ENCODE measurements around the gene TMEM175.
"Not testable (repeated sequence)": the region's sequence is repeated elsewhere in the genome, so short reads cannot be mapped to it uniquely, and the experiment has no call there.

The TMEM175 gene

DNA sequence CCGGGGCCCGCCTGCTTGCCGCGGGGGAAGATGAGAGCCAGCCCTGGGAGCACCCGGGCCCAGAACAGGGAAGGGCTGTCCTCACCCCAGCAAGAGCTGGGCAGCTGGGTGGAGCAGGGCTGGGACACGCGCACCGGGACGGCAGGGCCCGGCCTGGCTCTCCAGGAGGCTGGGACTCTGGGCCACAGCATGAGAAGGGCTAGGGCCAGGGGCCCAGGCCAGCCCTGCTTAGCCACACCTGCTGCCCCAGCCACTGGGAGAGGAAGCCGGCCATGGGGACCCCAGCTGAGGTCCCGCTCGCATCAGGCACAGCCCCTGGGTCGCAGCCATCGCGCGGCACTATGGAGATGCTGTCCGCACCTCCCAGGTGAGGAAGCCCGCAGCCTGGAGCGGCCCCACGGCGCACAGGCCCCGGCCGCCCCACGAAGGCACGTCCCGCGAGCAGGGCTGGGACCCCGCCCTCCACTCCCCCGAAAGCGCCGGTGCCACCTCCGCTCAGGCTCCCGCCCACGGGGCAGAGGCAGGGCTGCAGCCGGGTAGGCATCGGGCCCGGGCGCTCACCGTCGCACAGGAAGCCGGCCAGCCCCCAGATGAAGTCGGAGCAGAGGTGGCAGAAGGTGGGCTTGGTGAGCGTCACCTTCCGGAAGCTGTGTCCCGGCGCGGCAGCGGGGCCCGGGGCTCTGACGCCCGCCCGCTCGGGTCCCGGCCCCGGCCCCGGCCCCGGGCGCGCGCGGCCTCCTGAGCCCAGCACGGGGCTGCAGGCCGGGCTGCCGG, 40.6 kb downstream of the TMEM175 start:
- DNase-seq: peak; percentile 61

DNA sequence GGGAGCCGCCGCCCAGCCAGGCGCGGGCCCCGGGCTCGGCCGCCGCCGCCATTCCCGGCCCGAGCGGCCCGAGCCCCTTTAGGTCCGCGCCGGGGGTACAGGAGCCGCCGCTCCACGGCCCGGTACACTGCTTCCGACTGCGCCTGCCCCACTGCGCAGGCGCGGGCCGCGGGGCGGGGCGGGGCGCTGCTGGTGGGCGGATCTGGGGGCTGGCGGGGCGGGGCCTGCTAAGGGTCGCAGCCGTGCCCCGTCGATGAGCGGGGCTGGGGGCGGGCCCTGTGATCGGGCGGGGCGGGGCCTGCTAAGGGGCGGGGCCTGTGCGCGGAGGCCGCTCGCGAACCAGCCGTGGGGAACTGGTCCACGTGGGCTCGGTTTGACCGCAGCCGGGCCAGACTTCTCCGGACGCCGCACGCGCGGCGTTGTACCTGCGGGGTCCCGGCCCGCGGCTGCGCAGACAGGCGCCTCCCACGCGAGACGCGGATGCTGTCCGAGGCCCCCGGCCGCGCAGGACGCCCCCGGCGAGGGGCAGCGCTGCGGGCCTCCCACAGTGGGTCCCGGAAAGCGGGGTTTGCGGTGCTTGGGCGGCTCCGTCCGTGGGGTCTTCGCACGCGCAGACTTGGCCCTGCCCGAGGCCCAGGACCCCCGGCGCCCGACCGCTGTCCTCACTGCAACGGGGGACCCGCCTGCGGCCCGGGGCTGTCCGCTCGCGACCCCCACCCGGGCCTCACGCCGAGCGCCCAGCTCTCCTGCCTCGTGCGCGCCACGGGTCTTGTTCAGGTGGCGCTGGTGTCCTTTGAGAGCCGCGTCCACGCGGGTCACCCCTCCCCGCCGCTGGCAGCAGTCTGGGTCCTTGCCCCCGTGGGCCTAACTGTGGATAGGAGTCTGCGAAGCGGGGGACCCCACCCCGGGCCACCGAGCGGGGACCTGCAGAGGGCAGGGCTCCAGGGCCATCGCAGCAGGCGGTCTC, 41.5 kb downstream of the TMEM175 start, which contains the start of gene DGKQ:
Gene DGKQ, minus strand, starts transcription at position 139 of the 967 bp plus-strand sequence. Its CDS starts 87 bp downstream, at position 52.
- peak; percentile 89 for DNase-seq

DNA sequence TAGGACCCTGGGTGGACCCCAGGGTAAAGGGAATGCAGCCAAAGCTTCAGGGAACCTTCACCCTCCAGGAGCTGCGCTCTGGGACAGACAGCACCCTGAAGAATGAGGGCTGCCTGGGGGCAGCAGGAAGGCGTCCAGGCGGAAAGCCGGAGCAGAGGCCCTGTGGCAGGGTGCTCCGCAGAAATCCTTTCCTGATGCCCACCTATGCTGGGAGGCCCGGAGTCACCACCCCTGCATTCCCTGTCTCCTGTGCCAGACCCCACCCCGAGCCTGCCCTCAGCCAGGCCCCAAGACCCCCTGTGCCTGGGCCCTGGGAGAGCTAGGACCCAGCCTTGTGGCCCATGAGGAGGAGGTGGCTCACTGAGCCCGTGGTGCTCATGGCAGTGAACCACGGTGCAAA, 42.4 kb downstream of the TMEM175 start:
- no peak for DNase-seq

DNA sequence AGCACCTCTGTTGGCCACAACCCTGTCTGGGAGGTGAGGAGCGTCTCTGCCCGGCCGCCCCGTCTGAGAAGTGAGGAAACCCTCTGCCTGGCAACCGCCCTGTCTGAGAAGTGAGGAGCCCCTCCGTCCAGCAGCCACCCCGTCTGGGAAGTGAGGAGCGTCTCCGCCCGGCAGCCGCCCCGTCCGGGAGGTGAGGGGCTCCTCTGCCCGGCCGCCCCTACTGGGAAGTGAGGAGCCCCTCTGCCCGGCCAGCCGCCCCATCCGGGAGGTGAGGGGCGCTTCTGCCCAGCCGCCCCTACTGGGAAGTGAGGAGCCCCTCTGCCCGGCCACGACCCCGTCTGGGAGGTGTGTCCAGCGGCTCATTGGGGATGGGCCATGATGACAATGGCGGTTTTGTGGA, 43.8 kb downstream of the TMEM175 start:
- not testable (repeated sequence) for DNase-seq

DNA sequence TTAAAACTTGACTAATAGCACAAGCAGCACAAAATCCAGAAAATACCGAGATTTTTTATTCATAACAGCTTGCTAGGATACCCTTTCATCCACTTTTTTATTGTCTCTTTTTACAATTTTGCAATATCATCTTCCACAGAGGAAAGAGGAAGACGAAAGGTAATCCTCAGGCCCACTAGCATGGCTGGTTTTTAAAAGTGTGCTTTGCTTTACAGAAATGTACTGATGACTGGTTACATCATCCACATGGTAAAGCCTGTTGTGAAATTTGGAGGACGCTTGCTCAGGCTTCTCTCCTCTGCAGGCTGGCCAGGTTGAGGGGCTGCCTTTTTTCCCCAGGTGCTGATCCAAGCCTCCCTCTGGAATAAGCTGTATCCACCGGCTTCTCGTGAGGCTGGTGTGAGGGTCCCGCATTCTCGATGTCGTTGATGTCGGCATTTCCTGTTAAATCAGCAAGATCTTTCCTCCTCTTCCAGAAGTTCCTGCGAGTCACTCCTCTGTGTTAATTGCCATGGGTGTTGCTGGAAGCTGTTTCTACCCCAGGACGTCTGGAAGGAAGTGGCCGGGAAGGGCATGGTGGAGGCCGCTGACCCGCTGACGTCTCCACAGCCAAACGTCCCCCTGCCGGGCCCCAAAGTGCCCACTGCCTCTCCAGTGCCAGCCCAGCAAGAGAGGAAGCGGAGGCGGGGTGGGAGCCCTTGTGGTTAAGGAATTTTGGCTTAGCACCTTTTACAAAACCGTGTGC, 46.9 kb downstream of the TMEM175 start:
- DNase-seq: peak; percentile 77

DNA sequence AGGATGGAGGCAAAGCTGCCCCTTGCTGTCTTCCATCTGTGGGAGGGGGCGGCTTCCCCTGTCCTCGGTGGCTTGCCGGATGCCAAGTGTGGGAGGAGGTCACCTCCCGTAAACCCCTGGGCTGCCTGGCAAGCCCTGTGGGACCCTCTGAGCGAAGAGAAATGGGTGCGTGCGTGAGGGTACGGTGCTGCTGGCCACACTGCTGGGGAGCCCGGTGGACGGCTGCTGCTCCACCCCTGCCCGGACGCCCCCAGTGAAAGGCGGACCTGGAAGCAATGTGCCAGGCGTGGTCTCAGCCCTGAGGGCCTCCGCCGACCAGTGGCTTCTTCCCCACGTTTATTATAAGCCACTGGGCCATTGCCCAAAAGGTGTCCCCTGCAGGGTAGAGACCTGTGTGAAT, 50.0 kb downstream of the TMEM175 start:
- DNase-seq: no peak

DNA sequence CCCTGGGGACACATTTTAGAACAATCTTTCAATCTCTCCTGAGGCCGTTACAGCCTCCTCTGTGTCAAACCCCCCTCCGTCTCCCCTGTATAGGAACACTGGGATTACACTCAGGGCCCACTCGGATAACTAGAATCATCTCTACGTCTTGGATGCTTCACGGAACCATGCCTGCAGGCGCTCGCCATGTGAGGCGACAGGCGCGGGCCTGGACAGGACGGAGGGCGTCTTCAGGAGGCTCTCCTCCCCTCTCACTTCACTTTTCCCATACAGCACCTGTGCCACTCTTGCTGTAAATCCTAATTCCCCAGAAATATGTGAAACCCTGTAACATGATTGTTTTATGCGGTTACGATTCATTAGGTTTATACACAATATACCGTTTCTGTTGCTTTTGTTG, 50.6 kb downstream of the TMEM175 start:
- DNase-seq: no peak

DNA sequence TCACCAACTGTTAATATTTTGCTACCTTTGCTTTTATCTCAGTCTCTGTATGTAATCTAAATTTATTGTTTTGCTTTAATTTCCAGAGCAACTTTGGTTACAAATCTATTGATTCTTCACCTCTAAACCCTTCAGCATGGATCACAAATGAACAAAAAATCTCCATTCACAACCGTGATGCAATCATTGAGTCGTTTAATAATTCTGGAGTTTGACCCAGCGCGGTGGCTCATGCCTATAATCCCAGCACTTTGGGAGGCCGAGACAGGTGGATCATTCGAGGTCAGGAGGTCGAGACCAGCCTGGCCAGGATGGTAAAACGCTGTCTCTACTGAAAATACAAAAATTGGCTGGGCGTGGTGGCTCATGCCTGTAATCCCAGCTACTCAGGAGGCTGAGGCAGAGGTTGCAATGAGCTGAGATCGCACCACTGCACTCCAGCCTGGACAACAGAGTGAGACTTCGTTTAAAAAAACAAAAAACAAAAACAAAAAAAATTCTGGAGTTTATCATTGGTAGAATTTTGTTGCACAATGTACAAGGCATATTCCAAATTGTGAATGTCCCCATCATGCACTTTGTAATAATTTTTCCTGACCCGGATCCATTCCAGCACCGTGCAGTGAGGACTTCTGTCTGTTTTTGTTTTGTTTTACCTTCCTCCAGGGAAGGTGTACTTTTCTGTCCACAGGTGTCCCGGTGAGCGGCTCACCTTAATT, 52.2 kb downstream of the TMEM175 start:
- no peak for DNase-seq

DNA sequence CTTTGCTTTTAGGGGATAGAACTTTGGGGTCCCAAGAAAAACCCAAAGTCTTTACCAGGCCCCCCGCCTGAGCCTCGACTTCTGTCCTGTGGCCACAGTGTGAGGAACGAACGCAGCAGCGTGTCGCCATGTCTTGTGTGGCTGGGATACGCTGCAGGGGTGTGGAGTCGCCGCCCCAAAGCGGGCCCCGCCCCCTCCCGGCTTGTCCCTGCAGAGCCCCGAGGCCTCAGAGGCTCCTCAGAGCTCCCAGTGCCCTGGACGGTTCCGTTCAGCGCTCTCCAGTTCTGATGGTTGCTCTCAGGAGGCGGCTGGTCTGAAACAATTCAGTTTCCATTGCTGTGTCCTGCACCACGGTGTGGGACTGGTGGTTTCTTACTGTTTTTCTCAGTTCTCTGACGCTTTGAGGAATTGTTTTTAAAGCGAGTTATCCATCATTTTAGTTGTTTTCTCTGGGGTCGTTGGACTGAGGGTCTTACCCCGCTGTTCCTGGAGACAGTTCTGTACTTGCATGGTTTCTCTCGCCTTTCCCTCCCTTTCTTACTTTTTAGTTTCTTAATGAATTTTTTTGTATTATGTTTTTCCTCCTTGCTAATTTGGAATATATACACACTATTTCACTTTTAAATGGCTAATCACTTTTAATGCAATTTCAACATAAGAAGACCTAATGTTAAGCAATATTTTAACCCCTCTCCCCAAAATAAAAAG, 53.0 kb downstream of the TMEM175 start:
- DNase-seq: peak; percentile 88

DNA sequence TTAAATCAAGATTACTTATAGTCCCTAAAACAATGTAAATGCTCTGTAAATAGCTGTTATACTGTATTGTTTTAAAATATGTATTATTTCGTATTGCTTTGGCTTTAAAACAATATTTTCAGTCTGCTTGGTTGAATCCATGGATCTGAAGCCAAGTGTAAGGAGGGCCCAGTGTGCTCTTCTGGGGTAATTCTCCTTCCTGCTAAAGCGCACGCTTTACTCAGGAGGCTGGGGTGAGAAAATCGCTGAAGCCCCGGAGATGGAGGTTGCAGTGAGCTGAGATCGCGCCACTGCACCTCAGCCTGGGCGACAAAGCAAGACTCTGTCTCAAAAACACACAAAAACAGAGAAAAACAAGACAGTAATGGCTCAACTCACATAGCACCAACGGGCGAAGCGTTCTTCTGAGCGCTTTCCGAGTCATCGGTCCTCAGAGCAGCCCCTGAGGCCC, 54.2 kb downstream of the TMEM175 start:
- DNase-seq: no peak

DNA sequence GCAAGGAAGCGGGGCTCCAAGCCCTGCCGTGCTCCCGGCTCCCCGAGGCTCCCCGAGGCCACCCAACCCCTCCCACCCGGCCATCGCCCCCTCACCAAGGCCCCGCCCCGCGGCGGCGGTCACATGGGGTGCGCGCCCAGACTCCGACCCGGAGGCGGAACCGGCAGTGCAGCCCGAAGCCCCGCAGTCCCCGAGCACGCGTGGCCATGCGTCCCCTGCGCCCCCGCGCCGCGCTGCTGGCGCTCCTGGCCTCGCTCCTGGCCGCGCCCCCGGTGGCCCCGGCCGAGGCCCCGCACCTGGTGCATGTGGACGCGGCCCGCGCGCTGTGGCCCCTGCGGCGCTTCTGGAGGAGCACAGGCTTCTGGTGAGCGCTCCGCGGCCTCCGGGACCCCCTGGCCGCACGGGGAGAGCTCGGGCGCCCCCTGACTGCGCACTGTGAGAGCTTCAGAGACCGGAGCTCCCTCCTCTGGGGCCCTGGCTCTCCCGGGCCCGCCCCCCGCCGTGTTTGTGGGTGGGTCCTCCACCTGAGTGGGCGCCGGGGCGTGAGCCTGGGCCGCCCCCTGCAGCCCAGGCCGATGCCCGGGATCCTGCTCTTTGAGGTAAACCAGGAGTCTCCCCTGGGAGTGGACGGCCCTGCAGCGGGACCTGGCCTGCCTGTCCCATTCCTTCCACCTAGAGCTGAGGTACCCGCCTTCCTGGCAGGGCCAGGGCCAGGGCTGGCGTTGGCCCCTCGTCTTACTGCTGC, 54.8 kb downstream of the TMEM175 start, which contains the start of gene IDUA:
Gene IDUA, plus strand, starts transcription at position 166 of the 745 bp plus-strand sequence. Its CDS starts 41 bp downstream, at position 207.
- DNase-seq: peak; percentile 94

DNA sequence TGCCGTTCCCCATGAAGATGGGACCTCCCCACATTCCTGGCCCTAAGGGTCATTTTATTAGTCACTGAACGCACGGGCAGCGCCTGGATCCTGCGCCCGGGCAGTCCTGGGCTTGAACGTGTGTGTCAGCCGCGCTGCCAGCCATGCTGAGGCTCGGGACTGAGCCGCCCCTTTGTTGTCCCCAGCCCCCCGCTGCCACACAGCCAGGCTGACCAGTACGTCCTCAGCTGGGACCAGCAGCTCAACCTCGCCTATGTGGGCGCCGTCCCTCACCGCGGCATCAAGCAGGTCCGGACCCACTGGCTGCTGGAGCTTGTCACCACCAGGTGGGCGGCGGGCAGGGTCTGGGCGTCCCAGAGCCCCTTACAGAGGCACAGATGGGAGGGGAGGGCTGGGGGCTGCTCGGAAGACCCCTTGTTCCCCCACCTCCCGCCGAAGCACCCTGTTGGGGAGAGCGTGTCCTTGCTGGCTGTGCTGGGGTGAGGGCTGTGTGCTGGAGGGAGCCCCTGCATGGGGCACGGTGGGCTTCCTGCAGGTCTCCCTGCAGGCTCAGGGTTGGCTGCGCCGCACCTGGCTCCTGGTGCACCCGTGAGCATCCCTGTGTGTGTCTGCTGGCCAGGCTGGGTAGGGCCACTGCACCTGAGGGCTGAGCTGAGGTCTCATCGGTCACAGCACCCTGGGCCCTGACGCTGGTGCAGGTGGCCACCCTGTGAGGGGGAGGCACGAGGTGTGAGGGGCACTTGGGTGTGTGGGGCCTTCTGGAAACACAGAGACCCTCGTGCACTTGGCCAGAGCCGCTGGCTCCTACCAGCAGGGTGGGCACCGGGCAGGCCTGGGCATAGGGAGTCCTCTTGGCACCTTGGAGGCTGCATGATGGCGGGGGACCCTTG, 55.6 kb downstream of the TMEM175 start:
- DNase-seq: no peak

DNA sequence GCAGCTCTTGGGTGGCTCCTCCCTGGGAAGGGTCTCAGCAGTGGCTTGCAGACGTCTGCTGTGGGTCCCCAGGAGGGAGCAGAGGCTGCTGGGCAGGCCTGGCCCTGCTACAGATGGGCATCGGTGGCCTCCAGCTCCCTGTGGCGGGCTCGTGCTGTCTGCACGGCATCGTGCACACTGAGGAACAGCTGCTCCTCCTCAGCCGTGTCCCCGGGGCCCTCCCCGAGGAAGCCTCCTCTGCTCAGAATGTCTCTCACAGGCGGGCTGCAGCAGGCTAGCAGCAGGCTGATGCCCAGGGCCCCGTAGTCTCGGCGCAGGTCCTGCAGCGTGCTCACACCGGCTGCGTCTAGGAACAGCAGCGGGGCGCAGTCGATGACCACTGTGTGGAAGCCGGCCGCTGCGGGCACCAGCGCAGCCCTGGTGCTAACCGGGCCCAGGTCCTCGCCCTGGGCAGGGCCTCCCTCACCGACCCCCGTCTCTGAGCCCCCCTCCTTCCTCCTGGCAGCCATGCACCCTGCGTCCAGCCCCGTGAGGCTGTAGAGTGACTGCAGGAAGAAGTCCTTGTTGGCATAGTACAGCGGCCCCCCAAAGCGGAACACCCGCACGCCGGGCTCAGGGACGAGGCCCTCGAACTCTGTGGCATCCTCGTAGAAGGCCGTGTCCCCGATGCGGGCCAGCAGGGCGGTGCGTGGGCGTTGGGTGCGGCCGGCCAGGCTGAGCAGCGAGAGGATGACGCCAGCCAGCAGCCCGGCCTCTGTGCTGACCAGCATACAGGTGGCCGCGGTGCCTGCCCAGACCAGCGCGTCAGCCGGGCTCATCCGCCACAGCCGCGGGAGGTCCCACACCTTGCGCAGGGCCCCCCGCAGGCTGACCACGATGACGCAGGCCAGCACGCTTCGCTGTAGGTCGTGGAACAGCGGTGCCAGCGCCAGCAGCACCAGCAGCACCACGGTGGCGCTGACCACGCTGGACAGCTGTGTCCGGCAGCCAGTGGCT, 56.8 kb downstream of the TMEM175 start:
- no peak for DNase-seq

DNA sequence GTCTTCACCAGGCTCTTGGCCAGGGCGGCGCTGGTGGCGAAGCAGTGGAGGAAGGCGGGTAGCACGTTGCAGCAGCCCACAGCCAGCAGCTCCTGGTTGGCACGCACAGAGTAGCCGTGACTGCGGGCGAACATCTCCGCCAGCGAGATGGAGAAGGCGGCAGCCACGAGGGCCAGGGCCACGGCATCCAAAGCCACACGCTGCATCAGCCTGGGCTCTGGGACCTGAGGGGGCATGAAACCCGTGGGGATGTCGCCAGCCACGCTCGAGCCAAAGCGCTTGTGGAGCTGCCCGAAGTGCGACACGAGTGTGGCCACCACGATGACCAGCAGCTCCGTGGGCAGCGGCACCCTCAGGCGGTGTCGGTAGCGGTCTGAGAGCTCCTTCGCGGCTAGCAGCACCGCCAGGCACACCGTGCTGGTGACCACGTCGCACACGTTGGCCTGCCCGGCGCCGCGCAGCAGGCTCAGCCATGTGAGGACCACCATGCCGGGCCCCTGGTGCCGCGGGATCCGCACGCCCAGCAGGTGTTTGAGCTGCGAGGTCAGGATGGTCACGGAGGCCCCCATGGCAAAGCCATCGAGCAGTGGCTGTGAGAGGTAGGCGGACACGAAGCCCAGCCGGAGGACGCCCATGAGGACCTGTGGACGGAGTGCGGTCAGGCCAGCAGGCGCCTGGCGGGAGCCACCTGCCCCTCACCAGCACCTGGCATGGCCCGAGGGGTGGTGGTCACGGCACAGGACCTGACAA, 57.6 kb downstream of the TMEM175 start:
- DNase-seq: no peak

DNA sequence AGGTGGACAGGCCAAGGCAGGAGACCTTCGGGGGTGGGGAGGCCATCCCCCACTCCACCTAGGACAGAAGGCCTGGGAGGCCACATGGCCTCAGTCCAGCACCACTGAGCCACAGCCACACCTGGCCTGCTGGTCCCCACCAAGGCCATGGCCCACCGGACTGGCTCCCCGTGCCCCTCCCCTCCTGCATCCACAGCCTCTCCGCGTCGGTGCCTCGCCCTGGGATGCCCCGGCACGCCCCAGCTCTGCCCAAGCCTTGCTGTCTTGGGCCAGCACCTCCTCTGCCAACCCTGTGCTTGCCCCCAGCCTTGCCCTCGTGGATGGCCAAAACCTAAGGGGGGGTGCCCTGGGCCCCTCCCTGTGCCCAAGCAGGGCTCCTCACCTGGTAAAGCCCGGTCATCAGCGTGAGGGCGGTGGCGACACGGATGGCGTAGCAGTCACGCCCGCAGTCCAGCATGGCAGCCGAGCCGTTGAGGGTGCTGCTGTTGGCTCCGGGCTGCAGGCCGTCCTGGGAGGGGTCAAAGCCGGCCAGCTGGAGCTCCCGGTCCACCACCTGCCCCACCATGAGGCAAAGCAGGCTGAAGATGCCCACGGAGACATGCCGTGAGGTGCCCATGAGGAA, 58.6 kb downstream of the TMEM175 start:
- no peak for DNase-seq

DNA sequence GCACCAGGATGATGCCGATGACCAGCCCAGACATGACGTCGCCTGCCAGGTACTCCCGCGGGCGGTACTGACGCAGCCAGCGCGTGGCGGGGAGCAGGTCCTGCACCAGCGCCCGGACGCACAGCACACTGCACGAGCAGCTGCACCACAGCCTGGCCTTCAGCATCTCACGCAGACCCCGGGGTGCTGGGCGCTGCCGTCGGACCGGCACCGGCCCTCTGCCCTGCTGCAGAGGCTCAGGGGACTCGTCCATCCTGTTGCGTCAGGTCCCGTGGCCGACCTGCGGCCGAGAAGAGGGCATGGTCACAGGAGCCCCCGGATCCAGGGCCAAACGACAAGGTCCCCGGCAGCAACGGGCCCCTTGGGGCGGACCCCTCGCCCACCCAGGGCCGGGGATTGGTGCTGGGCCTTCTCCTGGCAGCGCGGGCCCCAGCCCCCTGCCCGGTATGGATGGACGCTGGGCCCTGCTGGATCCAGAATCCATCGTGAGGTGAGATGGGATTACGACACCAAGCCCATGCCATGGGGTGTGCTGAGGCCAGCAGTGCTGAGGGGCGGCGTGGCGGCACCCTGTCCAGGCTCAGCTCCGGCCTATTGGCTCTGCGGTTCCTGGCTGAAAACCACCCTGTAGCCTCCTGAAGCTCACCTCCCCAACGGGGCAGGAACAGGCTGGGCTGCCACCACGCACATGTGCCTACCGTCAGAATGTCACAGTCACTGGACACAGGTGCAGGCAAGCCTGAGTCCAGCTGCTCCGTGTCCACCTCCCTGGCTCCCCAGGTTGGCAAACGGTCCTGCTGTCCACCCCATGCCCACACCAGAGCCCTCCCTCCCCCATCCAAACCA, 59.4 kb downstream of the TMEM175 start:
- DNase-seq: no peak

Measured in hematopoietic multipotent progenitor cell treated with erythropoietin and hydrocortisone succinate and interleukin-3 and kit ligand, for 4 days (in vitro differentiated cells).